Neural crest cell (in vitro differentiated cells): ENCODE measurements around the gene TYRO3. TPM values are rescaled to one million over a fixed set of nuclear protein-coding genes. Genes with fewer than 3 reads are reported as not detected.

Experiments
- DNase-seq: peaks from one replicate; pipeline ENCODE4 v3.0.0; 2021; ENCODE audit warnings: low read depth, mixed read lengths, low spot score
- H3K27ac Mint-ChIP-seq: one replicate; pipeline ENCODE4 v1.8.0; 2021; ENCODE audit warnings: mild to moderate bottlenecking, mixed read lengths; ENCODE audit not compliant: unreplicated experiment
- H3K27me3 Mint-ChIP-seq: 2 replicates; pipeline ENCODE4 v1.8.0; 2021; ENCODE audit warnings: low read depth, mild to moderate bottlenecking, mixed read lengths
- H3K36me3 Mint-ChIP-seq: 2 replicates; pipeline ENCODE4 v1.8.0; 2021; ENCODE audit warnings: low read depth, mild to moderate bottlenecking, mixed read lengths
- H3K4me1 Mint-ChIP-seq: 2 replicates; pipeline ENCODE4 v1.8.0; 2021; ENCODE audit warnings: mixed read lengths
- H3K4me3 Mint-ChIP-seq: one replicate; pipeline ENCODE4 v1.8.0; 2021; ENCODE audit warnings: mild to moderate bottlenecking, mixed read lengths
- H3K9me3 Mint-ChIP-seq: 2 replicates; pipeline ENCODE4 v1.8.0; 2021; ENCODE audit warnings: mixed read lengths
- total RNA-seq: library from RNA; stranded (reverse); gene quantifications from 2 replicates; pipeline ENCODE4 v1.2.1, GENCODE V29; 2021
- TF ChIP-seq, protein P1 (sequence below): fragments of 200-600 bp; sonication (generic); conservative IDR thresholded peaks from 2 replicates; pipeline ENCODE4 v1.5.0; 2021; ENCODE audit warnings: antibody characterized with exemption, mild to moderate bottlenecking

TYRO3 gene
- total RNA-seq, 1 donor from 2014 or later, result 71.7 TPM

DNA sequence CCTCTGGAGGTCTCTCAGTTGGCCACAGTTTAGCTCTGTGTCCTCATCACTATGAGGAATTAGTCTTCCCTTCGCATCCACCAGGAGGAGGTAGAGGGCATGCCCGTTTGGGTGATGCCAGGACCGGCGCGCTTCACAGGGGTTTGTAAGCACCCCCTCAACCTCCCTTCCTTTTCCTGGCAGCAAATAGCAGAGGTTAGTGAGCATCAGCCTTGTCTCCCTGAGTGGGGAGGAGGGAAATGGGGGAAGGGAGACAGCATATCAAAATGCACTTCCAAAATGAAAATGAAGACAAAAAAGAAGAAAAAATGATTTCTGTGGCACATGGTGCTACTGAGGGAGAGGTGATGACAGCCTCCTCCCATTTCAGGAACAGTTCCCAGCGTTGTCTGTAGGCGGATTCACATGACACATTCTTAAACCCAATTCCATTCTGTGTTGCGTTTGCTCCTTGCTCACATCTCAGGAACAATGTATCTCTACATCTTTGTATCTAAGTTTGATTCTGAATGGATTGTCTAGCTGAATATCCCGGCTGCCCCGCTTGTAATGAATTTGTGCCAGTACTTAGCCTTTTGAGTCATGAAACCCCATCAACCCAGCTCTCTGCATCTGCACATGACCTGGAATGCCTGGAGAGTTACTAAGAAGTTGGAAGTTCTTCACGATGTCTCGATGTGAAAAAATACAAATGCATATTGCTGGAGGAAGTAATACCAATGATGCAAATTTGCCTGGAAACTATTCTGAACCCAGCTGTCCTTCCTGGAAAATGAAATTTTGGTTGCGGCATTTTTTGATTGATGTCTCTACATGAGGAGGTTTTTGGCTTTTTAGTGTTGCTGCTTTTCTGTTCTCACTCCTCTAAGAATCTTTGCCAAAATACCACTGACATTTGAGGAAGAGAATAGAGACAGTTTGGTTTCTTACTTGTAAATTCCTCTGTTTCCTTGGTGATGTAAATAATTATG, 45.2 kb downstream of the TYRO3 start:
- DNase-seq, result peak; percentile 60
- Mint-ChIP-seq H3K4me1 (peaks cover 10% of the 10 kb centered on the region), H3K27me3 (peaks cover 15% of the 10 kb centered on the region), H3K27ac (no peak overlapping the region), H3K9me3 (no peaks in the 10 kb centered on the region), H3K4me3 (no peak overlapping the region), H3K36me3 (no peaks in the 10 kb centered on the region)
- TF ChIP-seq, protein P1, sequence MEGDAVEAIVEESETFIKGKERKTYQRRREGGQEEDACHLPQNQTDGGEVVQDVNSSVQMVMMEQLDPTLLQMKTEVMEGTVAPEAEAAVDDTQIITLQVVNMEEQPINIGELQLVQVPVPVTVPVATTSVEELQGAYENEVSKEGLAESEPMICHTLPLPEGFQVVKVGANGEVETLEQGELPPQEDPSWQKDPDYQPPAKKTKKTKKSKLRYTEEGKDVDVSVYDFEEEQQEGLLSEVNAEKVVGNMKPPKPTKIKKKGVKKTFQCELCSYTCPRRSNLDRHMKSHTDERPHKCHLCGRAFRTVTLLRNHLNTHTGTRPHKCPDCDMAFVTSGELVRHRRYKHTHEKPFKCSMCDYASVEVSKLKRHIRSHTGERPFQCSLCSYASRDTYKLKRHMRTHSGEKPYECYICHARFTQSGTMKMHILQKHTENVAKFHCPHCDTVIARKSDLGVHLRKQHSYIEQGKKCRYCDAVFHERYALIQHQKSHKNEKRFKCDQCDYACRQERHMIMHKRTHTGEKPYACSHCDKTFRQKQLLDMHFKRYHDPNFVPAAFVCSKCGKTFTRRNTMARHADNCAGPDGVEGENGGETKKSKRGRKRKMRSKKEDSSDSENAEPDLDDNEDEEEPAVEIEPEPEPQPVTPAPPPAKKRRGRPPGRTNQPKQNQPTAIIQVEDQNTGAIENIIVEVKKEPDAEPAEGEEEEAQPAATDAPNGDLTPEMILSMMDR, result peak; percentile 72

DNA sequence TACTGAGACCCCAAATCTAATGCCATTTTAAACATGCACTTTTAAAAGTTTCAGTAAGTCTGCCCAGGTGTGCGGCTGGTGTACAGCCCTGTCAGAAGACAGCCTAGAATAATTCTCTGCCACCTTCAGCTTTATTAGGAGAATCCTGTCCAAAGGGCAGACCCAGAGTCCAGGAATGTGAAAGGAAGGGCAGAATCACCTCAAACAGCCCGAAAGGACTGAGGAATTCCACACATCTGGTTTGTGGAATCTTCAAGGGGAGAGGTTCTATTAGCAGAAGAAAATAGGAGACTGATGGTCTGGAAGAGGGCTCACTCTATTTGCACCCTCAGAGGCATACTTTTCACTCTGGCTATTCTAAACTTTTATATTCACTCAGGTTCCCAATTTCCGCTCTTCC, 46.6 kb downstream of the TYRO3 start:
- Mint-ChIP-seq H3K27ac (no peak overlapping the region), H3K27me3 (peaks cover 15% of the 10 kb centered on the region), H3K36me3 (no peaks in the 10 kb centered on the region), H3K9me3 (no peaks in the 10 kb centered on the region), H3K4me3 (no peak overlapping the region), H3K4me1 (peaks cover 10% of the 10 kb centered on the region)
- TF ChIP-seq, protein P1, result no peak
- no peak for DNase-seq

DNA sequence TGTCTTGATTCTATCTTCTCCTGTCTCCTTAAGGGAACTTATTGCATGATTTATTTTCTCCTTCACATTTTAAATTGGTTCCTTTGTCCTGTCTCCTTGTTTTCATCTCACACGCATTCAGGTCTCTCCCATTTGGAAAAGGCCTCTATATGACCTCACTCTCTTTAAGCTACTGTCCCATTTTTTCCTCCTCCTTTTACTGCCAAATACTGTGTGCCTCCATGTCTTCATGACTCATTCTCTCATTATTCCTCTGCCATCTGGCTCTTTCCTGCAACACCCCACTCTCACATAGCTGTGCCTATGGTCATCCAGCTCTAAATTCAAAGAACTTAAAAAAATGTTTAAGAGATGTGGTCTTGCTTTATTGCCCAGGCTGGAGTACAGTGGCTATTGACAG, 48.0 kb downstream of the TYRO3 start:
- H3K9me3 Mint-ChIP-seq, result no peaks in the 10 kb centered on the region
- H3K36me3 Mint-ChIP-seq, result no peaks in the 10 kb centered on the region
- H3K4me1 Mint-ChIP-seq, result peaks cover 10% of the 10 kb centered on the region
- H3K27me3 Mint-ChIP-seq, result peaks cover 15% of the 10 kb centered on the region
- no peak for DNase-seq
- no peak overlapping the region for H3K27ac Mint-ChIP-seq
- TF ChIP-seq, protein P1, result no peak
- H3K4me3 Mint-ChIP-seq, result no peak overlapping the region

DNA sequence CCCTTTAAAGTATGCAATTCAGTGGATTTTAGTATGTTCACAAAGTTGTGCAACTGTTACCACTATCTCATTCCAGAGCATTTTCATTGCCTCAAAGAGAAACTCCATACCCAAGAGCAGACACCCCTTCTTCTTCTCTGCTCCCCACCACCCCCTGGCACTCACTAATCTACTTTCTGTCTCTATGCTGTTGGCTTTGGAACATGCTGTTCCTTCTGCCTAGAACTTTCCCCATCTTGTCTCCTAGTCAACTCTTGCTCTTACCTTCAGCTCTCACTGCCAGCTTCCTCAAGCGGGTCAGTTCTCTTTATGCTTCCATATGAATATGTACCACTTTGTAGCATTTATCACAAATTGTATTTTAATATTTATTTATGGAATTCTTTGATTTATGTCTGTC, 50.1 kb downstream of the TYRO3 start:
- Mint-ChIP-seq H3K4me3 (no peak overlapping the region), H3K9me3 (peaks cover 3% of the 10 kb centered on the region), H3K4me1 (peaks cover 4% of the 10 kb centered on the region), H3K36me3 (peaks cover 3% of the 10 kb centered on the region), H3K27ac (no peak overlapping the region), H3K27me3 (peaks cover 11% of the 10 kb centered on the region)
- TF ChIP-seq, protein P1, result no peak
- DNase-seq, result no peak

DNA sequence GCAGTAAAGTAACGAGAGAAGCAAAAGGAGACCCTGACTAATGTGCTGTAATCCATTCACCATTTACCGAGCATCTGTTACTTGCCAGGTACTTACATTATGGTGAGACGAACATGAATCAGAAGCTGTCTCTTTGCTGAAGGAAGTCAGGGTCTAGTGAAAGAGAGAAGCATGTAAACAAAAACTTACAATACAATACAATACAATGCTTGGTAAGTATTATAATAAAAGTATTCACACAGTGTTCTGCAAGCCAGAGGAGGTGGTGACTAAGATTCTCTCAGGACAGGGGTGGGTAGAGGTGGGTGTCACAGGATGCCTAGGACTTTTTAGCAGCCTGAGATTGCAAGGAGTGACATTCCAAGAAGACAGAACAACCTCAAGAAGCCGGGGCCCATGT, 51.0 kb downstream of the TYRO3 start:
- TF ChIP-seq, protein P1, result no peak
- Mint-ChIP-seq H3K4me1 (no peaks in the 10 kb centered on the region), H3K27me3 (peaks cover 7% of the 10 kb centered on the region), H3K4me3 (no peak overlapping the region), H3K9me3 (peaks cover 3% of the 10 kb centered on the region), H3K27ac (no peak overlapping the region), H3K36me3 (peaks cover 3% of the 10 kb centered on the region)
- no peak for DNase-seq
